Measurements from ENCODE around the gene VPS50.

DNA sequence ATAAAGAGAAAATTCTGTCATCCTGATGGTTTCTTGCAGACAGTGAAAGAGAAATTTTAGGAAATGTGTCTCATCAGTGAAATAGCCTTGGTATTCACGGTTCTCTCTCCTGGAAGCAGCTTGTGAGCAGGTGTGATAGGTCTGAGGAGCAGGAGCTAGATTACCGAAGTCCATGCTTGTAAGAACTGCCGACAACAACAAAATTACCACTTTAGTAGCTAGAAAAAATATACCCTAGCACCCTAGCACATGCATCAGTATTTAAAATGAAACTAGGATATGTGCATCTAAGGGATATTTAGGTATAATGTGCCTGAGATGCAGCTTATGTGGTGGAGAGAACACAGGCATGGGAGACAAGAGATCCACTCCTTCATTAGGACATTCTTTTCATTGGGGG, 82.3 kb downstream of the VPS50 start:
- TF ChIP-seq, protein P1, sequence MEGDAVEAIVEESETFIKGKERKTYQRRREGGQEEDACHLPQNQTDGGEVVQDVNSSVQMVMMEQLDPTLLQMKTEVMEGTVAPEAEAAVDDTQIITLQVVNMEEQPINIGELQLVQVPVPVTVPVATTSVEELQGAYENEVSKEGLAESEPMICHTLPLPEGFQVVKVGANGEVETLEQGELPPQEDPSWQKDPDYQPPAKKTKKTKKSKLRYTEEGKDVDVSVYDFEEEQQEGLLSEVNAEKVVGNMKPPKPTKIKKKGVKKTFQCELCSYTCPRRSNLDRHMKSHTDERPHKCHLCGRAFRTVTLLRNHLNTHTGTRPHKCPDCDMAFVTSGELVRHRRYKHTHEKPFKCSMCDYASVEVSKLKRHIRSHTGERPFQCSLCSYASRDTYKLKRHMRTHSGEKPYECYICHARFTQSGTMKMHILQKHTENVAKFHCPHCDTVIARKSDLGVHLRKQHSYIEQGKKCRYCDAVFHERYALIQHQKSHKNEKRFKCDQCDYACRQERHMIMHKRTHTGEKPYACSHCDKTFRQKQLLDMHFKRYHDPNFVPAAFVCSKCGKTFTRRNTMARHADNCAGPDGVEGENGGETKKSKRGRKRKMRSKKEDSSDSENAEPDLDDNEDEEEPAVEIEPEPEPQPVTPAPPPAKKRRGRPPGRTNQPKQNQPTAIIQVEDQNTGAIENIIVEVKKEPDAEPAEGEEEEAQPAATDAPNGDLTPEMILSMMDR (IDR thresholded peaks at IDR 0.05 in 4 of 5, conservative IDR thresholded peaks at IDR 0.05 in 1 of 5) = no peak
- TF ChIP-seq POLR2A (IDR thresholded peaks at IDR 0.05) = no peak

Measured in gastrocnemius medialis (tissue), 4 donors.